Mononuclear cell (primary cell): ENCODE results near the gene CEP112. TPM values are rescaled to one million over a fixed set of nuclear protein-coding genes. Genes with fewer than 3 reads are reported as not detected.

ENCODE experiments used
- H3K27me3 ChIP-seq: 2 replicates; pipeline ENCODE4 v1.6.0; 2011; ENCODE audit warnings: low read length, control low read depth; ENCODE audit not compliant: insufficient read depth
- H3K4me1 ChIP-seq: 2 replicates; pipeline ENCODE4 v1.5.1; 2011; ENCODE audit warnings: mild to moderate bottlenecking, low read length, control low read depth; ENCODE audit not compliant: insufficient read depth
- H3K4me3 ChIP-seq: 2 replicates; pipeline ENCODE4 v1.5.1; 2011; ENCODE audit warnings: mild to moderate bottlenecking, low read length, moderate library complexity
- H3K9me3 ChIP-seq: 2 replicates; pipeline ENCODE4 v1.5.1; 2011; ENCODE audit warnings: low read depth, mild to moderate bottlenecking, control low read depth, low read length
- total RNA-seq: library from RNA; depleted of rRNA; stranded (reverse); fragments of >200 nt; gene quantifications from one replicate; pipeline ENCODE4 v1.2.3, GENCODE V29; 2012

Gene CEP112
- total RNA-seq, 1 donor, result 3.3 TPM

DNA sequence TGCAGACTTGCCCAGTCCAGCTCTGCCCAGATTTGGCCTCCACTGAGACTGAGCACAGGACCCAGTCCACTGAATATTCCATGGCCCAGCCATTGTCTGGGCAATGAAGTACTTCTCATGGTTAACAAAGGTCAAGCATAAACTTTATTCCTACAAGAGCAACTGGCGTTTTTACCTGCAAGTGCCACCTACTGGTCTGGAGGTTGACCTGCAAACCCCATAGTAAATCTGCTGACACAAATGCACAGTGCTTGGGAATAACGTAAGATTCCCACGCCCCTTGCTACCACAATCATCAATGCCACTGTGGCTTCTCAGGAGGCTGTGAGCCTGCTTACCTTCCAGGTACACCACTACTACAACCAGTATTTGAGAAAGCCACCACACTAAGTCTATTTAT lies 170.2 kb downstream of the CEP112 start:
- H3K27me3 ChIP-seq, result no peaks in the 10 kb centered on the region
- H3K4me3 ChIP-seq, result no peak overlapping the region
- peaks cover 19% of the 10 kb centered on the region for H3K9me3 ChIP-seq

GRCh38 chr17:66018786-66019185 lies 173.1 kb downstream of the CEP112 start:
- H3K9me3 ChIP-seq, result peaks cover 11% of the 10 kb centered on the region
- H3K4me3 ChIP-seq, result no peak overlapping the region
- H3K4me1 ChIP-seq, result no peaks in the 10 kb centered on the region
- H3K27me3 ChIP-seq, result no peaks in the 10 kb centered on the region

More for the DNA sequence above, 170.2 kb downstream of the CEP112 start:
- H3K4me1 ChIP-seq, result no peaks in the 10 kb centered on the region

- no peaks in the 10 kb centered on the region for H3K4me1 ChIP-seq
- no peaks in the 10 kb centered on the region for H3K27me3 ChIP-seq
- H3K9me3 ChIP-seq, result no peaks in the 10 kb centered on the region
- H3K4me3 ChIP-seq, result no peak overlapping the region
These were observed 175.7 kb downstream of the CEP112 start for GRCh38 chr17:66016231-66016630.

DNA sequence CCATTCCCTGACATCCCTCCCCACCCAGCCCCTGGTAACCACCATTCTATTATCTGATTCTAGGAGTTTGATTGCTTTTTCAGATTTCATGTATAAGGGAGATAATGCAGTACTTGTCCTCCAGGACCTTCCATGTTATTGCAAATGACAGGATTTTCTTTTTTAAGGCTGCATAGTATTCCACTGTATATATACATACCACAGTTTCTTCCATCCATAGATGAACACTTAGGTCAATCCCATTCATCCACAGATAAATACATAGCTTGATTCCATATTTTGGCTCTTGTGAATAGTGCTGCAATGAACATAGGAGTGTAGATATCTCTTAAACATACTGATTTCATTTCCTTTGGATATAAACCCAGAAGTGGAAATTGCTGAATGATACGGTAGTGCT lies 183.3 kb downstream of the CEP112 start:
- Histone ChIP-seq H3K9me3 (no peaks in the 10 kb centered on the region), H3K27me3 (no peaks in the 10 kb centered on the region), H3K4me3 (no peak overlapping the region), H3K4me1 (no peaks in the 10 kb centered on the region)

DNA sequence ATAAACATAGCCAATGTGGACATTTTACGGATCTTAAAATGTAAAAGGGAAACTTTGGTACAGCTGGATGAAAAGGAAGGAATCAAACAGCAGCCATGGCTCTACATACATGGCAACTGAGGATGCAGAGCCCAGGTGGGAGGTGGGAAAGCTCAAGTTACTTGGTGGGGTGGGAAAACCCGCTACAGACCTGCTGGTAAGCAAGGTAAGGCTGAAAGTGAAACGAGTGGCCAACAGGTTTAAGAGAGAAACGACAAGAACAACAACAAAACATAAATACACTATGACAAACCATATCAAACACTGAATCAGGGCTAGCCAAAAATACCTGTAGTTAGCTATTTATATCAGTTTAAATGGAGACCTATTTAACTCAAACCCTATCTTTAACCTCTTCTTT lies 185.3 kb downstream of the CEP112 start:
- H3K9me3 ChIP-seq, result no peaks in the 10 kb centered on the region
- no peaks in the 10 kb centered on the region for H3K27me3 ChIP-seq
- no peak overlapping the region for H3K4me3 ChIP-seq
- no peaks in the 10 kb centered on the region for H3K4me1 ChIP-seq

DNA sequence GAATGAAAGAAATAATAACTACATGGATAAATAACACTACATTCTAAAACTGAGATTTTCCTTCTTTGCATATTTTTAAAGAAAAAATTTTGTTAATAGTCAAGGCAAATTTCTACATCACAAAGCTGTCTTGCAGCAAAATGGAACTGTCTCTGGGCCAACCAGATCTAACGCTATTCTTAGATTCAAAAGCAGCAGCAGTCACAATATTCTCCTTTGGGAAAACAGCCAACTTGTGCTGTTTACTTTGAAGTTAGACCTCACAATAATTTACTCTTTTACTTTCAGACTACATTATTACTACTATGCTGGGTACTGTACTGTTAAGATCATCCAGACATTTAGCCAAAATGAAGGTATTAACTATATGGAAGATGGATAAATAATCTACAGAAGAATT lies 189.1 kb downstream of the CEP112 start:
- H3K9me3 ChIP-seq, result no peaks in the 10 kb centered on the region
- H3K4me3 ChIP-seq, result no peak overlapping the region
- no peaks in the 10 kb centered on the region for H3K4me1 ChIP-seq
- no peaks in the 10 kb centered on the region for H3K27me3 ChIP-seq

- no peaks in the 10 kb centered on the region for H3K4me1 ChIP-seq
- H3K4me3 ChIP-seq, result no peak overlapping the region
- no peaks in the 10 kb centered on the region for H3K27me3 ChIP-seq
- H3K9me3 ChIP-seq, result no peaks in the 10 kb centered on the region
These were observed 189.8 kb downstream of the CEP112 start for GRCh38 chr17:66002063-66002585.

- Histone ChIP-seq H3K4me1 (no peaks in the 10 kb centered on the region), H3K9me3 (no peaks in the 10 kb centered on the region), H3K27me3 (no peaks in the 10 kb centered on the region), H3K4me3 (no peak overlapping the region)
These were observed 191.7 kb downstream of the CEP112 start for GRCh38 chr17:66000216-66000615.

DNA sequence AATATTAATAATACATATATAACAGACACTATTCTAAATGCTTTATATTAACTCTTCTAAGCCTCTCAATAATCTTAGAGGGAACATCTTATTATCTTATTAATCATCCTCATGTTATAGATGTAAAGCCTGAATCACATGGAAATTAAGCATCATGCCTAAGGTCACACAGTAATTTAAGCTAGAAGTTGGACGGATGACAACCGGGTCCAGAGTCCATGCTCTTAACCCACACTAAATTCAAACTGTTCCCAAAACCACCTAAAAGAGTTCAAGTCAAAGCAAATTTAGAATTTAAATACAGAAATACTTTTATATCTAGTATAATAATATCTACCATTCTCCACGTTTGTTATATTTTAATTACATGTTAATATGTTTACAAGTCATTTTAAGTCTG lies 193.3 kb downstream of the CEP112 start:
- H3K4me3 ChIP-seq, result no peak overlapping the region

DNA sequence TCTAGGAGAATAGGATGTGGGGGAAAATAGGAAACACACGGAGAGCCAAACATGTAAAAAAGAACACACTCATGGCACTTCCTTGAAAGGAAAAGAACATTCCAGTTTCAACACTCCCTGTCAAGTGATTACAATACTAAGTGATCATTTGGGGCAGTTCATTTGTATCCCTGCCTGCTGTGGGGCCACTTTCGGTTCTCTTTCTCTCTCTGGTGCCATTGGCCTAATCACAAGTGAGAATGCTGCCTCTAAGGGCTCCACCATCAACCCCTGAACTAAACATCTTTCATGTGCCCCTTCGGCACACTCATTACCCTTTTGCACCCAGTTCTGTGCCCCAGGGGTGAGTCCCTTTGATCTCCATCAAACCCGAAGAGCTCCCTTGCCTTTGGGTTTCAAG lies 197.3 kb downstream of the CEP112 start:
- H3K9me3 ChIP-seq, result no peaks in the 10 kb centered on the region
- H3K4me1 ChIP-seq, result no peaks in the 10 kb centered on the region
- no peak overlapping the region for H3K4me3 ChIP-seq
- H3K27me3 ChIP-seq, result no peaks in the 10 kb centered on the region

More for the DNA sequence above, 193.3 kb downstream of the CEP112 start:
- Histone ChIP-seq H3K4me1 (no peaks in the 10 kb centered on the region), H3K9me3 (no peaks in the 10 kb centered on the region), H3K27me3 (no peaks in the 10 kb centered on the region)

- Histone ChIP-seq H3K4me1 (no peaks in the 10 kb centered on the region), H3K27me3 (no peaks in the 10 kb centered on the region), H3K9me3 (no peaks in the 10 kb centered on the region), H3K4me3 (no peak overlapping the region)
These were observed 197.8 kb downstream of the CEP112 start for GRCh38 chr17:65994114-65994513.

DNA sequence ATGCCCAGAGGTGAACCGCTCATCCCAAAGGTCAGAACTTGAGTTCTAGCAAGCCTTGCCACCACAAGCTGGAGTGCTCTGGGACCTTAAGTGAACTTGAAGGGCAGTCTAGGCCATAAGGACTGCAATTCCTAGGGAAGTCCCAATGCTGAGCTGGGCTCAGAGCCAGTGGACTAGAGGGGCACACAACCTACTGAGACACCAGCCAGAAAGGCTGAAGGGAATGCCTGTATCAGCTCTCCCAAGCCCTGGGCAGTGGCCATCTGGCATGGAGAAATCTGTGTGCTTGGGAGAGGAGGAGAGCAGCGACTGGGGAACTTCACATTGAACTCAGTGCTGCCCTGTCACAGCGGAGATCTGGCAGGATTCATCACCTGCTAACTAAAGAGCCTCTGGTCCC lies 201.3 kb downstream of the CEP112 start:
- no peak overlapping the region for H3K4me3 ChIP-seq
- no peaks in the 10 kb centered on the region for H3K4me1 ChIP-seq
- no peaks in the 10 kb centered on the region for H3K27me3 ChIP-seq
- H3K9me3 ChIP-seq, result peaks cover 13% of the 10 kb centered on the region

DNA sequence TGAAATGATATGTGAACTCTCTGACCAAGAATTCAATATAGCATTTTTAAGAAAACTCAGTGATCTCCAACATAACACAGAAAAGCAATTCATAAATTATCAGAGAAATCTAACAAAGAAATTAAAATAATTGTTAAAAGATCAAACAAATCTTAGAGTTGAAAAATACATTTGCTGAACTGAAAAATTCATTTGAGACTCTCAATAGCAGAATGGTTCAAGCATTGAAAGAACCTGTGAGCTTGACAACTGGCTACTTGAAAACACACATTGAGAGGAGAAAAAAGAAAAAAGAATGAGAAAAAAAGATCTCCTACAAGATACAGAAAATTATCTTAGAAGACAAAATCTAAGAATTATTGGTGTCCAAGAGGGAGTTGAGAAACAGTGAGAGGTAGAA lies 203.5 kb downstream of the CEP112 start:
- peaks cover 13% of the 10 kb centered on the region for H3K9me3 ChIP-seq
- H3K4me3 ChIP-seq, result no peak overlapping the region
- H3K27me3 ChIP-seq, result no peaks in the 10 kb centered on the region
- H3K4me1 ChIP-seq, result no peaks in the 10 kb centered on the region

- H3K4me1 ChIP-seq, result no peaks in the 10 kb centered on the region
- peaks cover 13% of the 10 kb centered on the region for H3K9me3 ChIP-seq
- H3K27me3 ChIP-seq, result no peaks in the 10 kb centered on the region
- no peak overlapping the region for H3K4me3 ChIP-seq
These were observed 203.9 kb downstream of the CEP112 start for GRCh38 chr17:65987988-65988387.

GRCh38 chr17:65985571-65985970 lies 206.4 kb downstream of the CEP112 start:
- Histone ChIP-seq H3K4me3 (no peak overlapping the region), H3K4me1 (no peaks in the 10 kb centered on the region), H3K27me3 (no peaks in the 10 kb centered on the region), H3K9me3 (peaks cover 13% of the 10 kb centered on the region)

DNA sequence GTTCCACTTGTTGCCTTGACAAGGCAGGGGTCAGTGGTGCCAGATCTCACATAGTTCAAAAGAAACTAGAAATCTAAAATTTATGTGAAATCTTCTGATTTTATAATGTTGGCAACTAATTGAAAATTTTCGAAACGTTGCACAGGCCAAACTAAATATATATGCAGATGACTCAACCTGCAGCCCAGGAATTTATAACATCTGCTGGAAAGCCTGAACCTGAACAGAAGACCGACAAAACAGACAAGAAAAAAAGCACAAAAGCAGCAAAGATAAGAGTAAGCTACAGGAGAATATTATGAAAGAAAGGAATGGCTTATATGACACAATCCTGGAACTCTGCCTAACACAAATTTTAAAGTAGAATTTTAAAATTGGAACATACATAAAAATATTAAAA lies 207.6 kb downstream of the CEP112 start:
- Histone ChIP-seq H3K9me3 (peaks cover 13% of the 10 kb centered on the region), H3K4me1 (no peaks in the 10 kb centered on the region), H3K27me3 (no peaks in the 10 kb centered on the region), H3K4me3 (no peak overlapping the region)
